Measurements from ENCODE around the gene TRIM72. TPM values are rescaled to one million over a fixed set of nuclear protein-coding genes. Genes with fewer than 3 reads are reported as not detected.
"Not testable (repeated sequence)": the region's sequence is repeated elsewhere in the genome, so short reads cannot be mapped to it uniquely, and the experiment has no call there.

Gene TRIM72
- total RNA-seq, 1 donor from 2014 or later: not detected

- not testable (repeated sequence) for DNase-seq (ENCODE audit: extremely low read depth, low read depth, low spot score)
Observed at GRCh38 chr16:31278853-31279252, 64.9 kb downstream of the TRIM72 start.

Other genes with a start within 250 kb of the TRIM72 start
- gene HSD3B7, start 228.9 kb upstream of the TRIM72 start, total RNA-seq: 7.8 and 12.7 TPM in 2 replicates
- gene STX1B, start 203.5 kb upstream of the TRIM72 start, total RNA-seq: 0.41 and 2.6 TPM in 2 replicates
- 36.4 and 44.7 TPM in 2 replicates for gene STX4, start 180.6 kb upstream of the TRIM72 start, total RNA-seq
- gene ZNF668, start 139.9 kb upstream of the TRIM72 start, total RNA-seq: 13.8 and 16.3 TPM in 2 replicates
- 17.6 and 22.1 TPM in 2 replicates for gene ZNF646, start 139.7 kb upstream of the TRIM72 start, total RNA-seq
- 0.68 and 4.8 TPM in 2 replicates for gene PRSS53, start 125.2 kb upstream of the TRIM72 start, total RNA-seq
- 162 and 167 TPM in 2 replicates for gene VKORC1, start 119.3 kb upstream of the TRIM72 start, total RNA-seq
- 67.5 and 73.5 TPM in 2 replicates for gene BCKDK, start 105.7 kb upstream of the TRIM72 start, total RNA-seq
- gene KAT8, start 96.5 kb upstream of the TRIM72 start, total RNA-seq: 29.1 and 32.6 TPM in 2 replicates
- gene PRSS8, start 78.4 kb upstream of the TRIM72 start, total RNA-seq: 0.12 and 1.5 TPM in 2 replicates
- gene PRSS36, start 64.1 kb upstream of the TRIM72 start, total RNA-seq: 0.10 TPM in 1 of 2 replicates, not detected in the other
- gene FUS, start 34.0 kb upstream of the TRIM72 start, total RNA-seq: 66.1 and 107 TPM in 2 replicates
- 32.2 and 33.1 TPM in 2 replicates for gene PYCARD, start 11.4 kb upstream of the TRIM72 start, total RNA-seq
- not detected in 2 replicates for gene PYDC1, start 3.0 kb downstream of the TRIM72 start, total RNA-seq
- 0.10 and 0.12 TPM in 2 replicates for gene ITGAM, start 45.9 kb downstream of the TRIM72 start, total RNA-seq
- 0.23 and 0.63 TPM in 2 replicates for gene ITGAX, start 141.1 kb downstream of the TRIM72 start, total RNA-seq
- gene ITGAD, start 179.2 kb downstream of the TRIM72 start, total RNA-seq: not detected in 2 replicates
- gene COX6A2, start 214.2 kb downstream of the TRIM72 start, total RNA-seq: not detected in 2 replicates
- 0.05 and 1.7 TPM in 2 replicates for gene ZNF843, start 228.7 kb downstream of the TRIM72 start, total RNA-seq
- 20.1 and 21.4 TPM in 2 replicates for gene ARMC5, start 245.4 kb downstream of the TRIM72 start, total RNA-seq